Measurements from ENCODE around the gene RNU6-1.

- TF ChIP-seq FOXJ3 (CRISPR knock-in tag; IDR thresholded peaks at IDR 0.05) (no peak), CTCF (IDR thresholded peaks at IDR 0.05) (no peak), POLR2AphosphoS5 (IDR thresholded peaks at IDR 0.05; ENCODE audit: low read depth, low read length) (no peak)
Measured at GRCh38 chr15:67813104-67813634, 26.7 kb downstream of the RNU6-1 start.

Data from SK-N-SH (cell line).